ENCODE results near the gene GMPR.

DNA sequence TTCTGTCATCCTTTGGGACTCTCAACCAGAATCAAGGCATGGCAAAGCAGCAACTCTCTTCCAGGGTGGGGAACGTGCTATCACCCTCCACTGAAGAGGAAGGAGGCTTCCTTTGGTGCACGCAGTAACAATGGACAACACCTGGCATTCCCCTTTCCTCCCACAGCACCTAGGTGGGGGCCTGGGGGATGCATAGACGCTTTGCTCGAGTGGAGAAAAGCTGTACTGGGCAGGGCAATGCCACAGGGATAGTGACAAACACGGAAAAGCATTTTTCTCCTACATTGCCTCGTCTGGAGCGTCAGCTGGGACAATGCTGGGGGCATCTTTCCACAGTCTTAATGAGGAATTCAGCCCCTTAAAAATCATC lies 82.9 kb downstream of the GMPR start:
- TF ChIP-seq POLR2A (IDR thresholded peaks at IDR 0.05) = no peak
- TF ChIP-seq, protein P1, sequence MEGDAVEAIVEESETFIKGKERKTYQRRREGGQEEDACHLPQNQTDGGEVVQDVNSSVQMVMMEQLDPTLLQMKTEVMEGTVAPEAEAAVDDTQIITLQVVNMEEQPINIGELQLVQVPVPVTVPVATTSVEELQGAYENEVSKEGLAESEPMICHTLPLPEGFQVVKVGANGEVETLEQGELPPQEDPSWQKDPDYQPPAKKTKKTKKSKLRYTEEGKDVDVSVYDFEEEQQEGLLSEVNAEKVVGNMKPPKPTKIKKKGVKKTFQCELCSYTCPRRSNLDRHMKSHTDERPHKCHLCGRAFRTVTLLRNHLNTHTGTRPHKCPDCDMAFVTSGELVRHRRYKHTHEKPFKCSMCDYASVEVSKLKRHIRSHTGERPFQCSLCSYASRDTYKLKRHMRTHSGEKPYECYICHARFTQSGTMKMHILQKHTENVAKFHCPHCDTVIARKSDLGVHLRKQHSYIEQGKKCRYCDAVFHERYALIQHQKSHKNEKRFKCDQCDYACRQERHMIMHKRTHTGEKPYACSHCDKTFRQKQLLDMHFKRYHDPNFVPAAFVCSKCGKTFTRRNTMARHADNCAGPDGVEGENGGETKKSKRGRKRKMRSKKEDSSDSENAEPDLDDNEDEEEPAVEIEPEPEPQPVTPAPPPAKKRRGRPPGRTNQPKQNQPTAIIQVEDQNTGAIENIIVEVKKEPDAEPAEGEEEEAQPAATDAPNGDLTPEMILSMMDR (IDR thresholded peaks at IDR 0.05) = no peak

Measured in upper lobe of left lung (tissue), 4 donors.